ENCODE data around the gene MORN1.

MORN1 gene

DNA sequence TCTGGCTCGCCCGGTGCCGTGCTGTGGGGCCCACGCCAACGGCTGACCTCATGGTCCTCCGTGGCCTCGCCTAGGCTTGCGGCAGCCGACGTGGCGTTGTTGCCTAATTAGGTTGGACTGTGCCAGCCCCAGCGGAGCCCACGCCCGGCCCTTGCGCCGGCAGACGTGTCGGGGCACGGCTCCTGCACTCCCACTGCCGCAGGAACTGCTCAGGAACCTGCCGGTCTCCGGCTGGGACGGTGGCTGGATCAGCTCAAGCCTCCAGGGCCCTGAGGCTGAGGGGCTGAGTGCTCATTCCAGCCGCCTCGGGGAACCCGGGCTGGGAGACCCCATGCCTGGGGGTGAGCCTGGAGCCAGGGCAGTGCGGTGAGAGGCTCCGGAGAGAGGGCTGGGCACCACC lies 37.1 kb upstream of the MORN1 start:
- H4K20me1 ChIP-seq (ENCODE audit: insufficient read depth, low read length): no peaks in the 10 kb centered on the region
- no peak overlapping the region for H2AFZ ChIP-seq (ENCODE audit: low read depth, low read length)
- no peaks in the 10 kb centered on the region for H3K4me1 ChIP-seq (ENCODE audit: low read length)
- H3K36me3 ChIP-seq (replicated peaks; ENCODE audit: low read depth, low read length): no peaks in the 10 kb centered on the region
- TF ChIP-seq, protein P1, sequence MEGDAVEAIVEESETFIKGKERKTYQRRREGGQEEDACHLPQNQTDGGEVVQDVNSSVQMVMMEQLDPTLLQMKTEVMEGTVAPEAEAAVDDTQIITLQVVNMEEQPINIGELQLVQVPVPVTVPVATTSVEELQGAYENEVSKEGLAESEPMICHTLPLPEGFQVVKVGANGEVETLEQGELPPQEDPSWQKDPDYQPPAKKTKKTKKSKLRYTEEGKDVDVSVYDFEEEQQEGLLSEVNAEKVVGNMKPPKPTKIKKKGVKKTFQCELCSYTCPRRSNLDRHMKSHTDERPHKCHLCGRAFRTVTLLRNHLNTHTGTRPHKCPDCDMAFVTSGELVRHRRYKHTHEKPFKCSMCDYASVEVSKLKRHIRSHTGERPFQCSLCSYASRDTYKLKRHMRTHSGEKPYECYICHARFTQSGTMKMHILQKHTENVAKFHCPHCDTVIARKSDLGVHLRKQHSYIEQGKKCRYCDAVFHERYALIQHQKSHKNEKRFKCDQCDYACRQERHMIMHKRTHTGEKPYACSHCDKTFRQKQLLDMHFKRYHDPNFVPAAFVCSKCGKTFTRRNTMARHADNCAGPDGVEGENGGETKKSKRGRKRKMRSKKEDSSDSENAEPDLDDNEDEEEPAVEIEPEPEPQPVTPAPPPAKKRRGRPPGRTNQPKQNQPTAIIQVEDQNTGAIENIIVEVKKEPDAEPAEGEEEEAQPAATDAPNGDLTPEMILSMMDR (IDR thresholded peaks at IDR 0.05; ENCODE audit: low read depth, low read length): no peak
- no peak for TF ChIP-seq EZH2phosphoT487 (IDR thresholded peaks at IDR 0.05; ENCODE audit: low read depth)
- no peak overlapping the region for H3K9ac ChIP-seq (ENCODE audit: low read length)
- H3K4me3 ChIP-seq (ENCODE audit: low read length): no peak overlapping the region
- H3K9me3 ChIP-seq (ENCODE audit: insufficient read depth, low read length): 0 out of 2 replicates have a peak, but pooled peaks cover 3% of the 10 kb centered on the region
- no peaks in the 10 kb centered on the region for H3K79me2 ChIP-seq (ENCODE audit: low read length)
- H3K4me2 ChIP-seq (ENCODE audit: low read length): no peak overlapping the region
- H3K27me3 ChIP-seq (ENCODE audit: low read depth, low read length): no peaks in the 10 kb centered on the region
- no peak overlapping the region for H3K27ac ChIP-seq (ENCODE audit: low read length)

DNA sequence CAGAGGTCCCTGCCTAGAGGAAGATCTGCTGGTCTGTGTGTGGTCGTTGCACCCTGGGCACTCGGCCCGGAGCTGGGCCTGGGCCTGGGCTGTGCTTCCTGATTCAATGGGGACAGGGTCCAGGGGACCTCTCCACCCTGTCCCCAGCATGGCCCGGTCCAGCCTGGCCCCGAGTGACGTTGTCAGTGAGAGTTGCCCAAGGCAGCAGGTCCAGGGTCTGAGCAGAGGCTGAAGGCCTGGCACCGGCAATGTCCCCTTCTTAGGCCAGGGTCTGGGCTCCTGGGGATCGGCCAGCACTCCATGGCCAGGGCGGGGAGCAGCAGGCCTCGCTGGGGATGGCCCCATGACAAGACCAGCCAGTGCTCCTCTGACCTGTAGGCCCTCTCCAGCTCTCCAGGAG lies 36.6 kb upstream of the MORN1 start:
- Histone ChIP-seq H3K4me1 (ENCODE audit: low read length) (no peaks in the 10 kb centered on the region), H4K20me1 (ENCODE audit: insufficient read depth, low read length) (no peaks in the 10 kb centered on the region), H3K9ac (ENCODE audit: low read length) (no peak overlapping the region), H3K4me3 (ENCODE audit: low read length) (no peak overlapping the region), H3K27ac (ENCODE audit: low read length) (no peak overlapping the region), H3K4me2 (ENCODE audit: low read length) (no peak overlapping the region), H3K27me3 (ENCODE audit: low read depth, low read length) (no peaks in the 10 kb centered on the region), H3K36me3 (replicated peaks; ENCODE audit: low read depth, low read length) (no peaks in the 10 kb centered on the region), H3K9me3 (ENCODE audit: insufficient read depth, low read length) (0 out of 2 replicates have a peak, but pooled peaks cover 7% of the 10 kb centered on the region), H3K79me2 (ENCODE audit: low read length) (no peaks in the 10 kb centered on the region), H2AFZ (ENCODE audit: low read depth, low read length) (no peak overlapping the region)
- TF ChIP-seq, protein P1 (IDR thresholded peaks at IDR 0.05; ENCODE audit: low read depth, low read length): no peak
- no peak for TF ChIP-seq EZH2phosphoT487 (IDR thresholded peaks at IDR 0.05; ENCODE audit: low read depth)

DNA sequence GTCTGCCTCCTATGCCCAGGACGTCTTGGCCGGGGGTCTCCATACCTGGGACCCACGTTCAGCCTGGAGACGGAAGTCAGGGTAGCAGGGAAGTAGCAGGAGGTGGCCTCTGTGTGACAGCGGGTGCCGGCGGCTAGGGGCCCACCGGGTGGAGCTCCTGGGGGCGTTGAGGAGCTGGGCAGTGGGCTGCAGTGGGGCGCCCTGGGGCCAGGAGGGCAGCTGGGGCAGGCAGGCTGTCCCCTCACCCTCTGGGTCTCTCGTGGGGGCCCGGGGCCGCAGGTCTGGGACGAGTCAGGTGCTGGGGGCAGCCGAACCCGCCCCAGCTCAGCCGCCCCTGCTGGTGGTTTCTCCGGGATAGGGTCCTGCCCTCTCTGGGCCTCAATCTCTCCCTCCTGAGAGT lies 35.7 kb upstream of the MORN1 start:
- no peaks in the 10 kb centered on the region for H3K36me3 ChIP-seq (replicated peaks; ENCODE audit: low read depth, low read length)
- no peaks in the 10 kb centered on the region for H4K20me1 ChIP-seq (ENCODE audit: insufficient read depth, low read length)
- H2AFZ ChIP-seq (ENCODE audit: low read depth, low read length): no peak overlapping the region
- H3K4me1 ChIP-seq (ENCODE audit: low read length): no peaks in the 10 kb centered on the region
- H3K79me2 ChIP-seq (ENCODE audit: low read length): no peaks in the 10 kb centered on the region
- H3K27ac ChIP-seq (ENCODE audit: low read length): no peak overlapping the region
- no peak overlapping the region for H3K4me2 ChIP-seq (ENCODE audit: low read length)
- no peaks in the 10 kb centered on the region for H3K27me3 ChIP-seq (ENCODE audit: low read depth, low read length)
- H3K9me3 ChIP-seq (ENCODE audit: insufficient read depth, low read length): peaks cover 12% of the 10 kb centered on the region; the same call in 1 of the 2 replicates
- H3K4me3 ChIP-seq (ENCODE audit: low read length): no peak overlapping the region
- TF ChIP-seq EZH2phosphoT487 (IDR thresholded peaks at IDR 0.05; ENCODE audit: low read depth): no peak
- TF ChIP-seq, protein P1 (IDR thresholded peaks at IDR 0.05; ENCODE audit: low read depth, low read length): no peak
- H3K9ac ChIP-seq (ENCODE audit: low read length): no peak overlapping the region

DNA sequence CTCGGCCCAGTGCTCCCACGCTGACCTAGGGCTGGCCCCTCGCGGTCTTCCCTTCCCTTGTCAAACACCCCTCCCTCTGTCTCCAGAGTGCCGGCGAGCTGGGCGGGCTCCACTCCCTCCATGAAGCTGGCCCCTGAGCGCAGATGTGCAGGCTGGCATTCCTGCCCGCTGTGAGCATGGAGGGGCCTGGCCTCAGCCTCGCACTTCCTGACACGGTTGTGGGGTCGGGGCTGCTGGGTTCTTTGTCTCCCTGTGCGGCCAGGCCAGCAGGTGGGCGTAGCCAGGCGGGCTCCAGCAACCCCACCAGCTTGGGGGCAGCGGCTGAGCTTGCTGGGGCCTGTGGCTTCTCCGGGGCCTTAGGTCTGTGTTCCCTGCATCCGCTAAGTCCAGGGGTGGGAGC lies 35.2 kb upstream of the MORN1 start:
- Histone ChIP-seq H2AFZ (ENCODE audit: low read depth, low read length) (no peak overlapping the region), H3K27me3 (ENCODE audit: low read depth, low read length) (no peaks in the 10 kb centered on the region), H3K9ac (ENCODE audit: low read length) (no peak overlapping the region), H3K4me2 (ENCODE audit: low read length) (no peak overlapping the region), H3K36me3 (replicated peaks; ENCODE audit: low read depth, low read length) (no peaks in the 10 kb centered on the region), H3K27ac (ENCODE audit: low read length) (no peak overlapping the region), H3K4me3 (ENCODE audit: low read length) (no peak overlapping the region), H3K9me3 (ENCODE audit: insufficient read depth, low read length) (peaks cover 12% of the 10 kb centered on the region; the same call in 1 of the 2 replicates), H4K20me1 (ENCODE audit: insufficient read depth, low read length) (no peaks in the 10 kb centered on the region), H3K4me1 (ENCODE audit: low read length) (no peaks in the 10 kb centered on the region), H3K79me2 (ENCODE audit: low read length) (no peaks in the 10 kb centered on the region)
- TF ChIP-seq, protein P1 (IDR thresholded peaks at IDR 0.05; ENCODE audit: low read depth, low read length): no peak
- TF ChIP-seq EZH2phosphoT487 (IDR thresholded peaks at IDR 0.05; ENCODE audit: low read depth): no peak

All from OCI-LY3 (cell line).